PC-3 (cell line): ENCODE measurements around the gene MAP6. TPM values are rescaled to one million over a fixed set of nuclear protein-coding genes. Genes with fewer than 3 reads are reported as not detected.

Experiments used
- ATAC-seq: fragments of 200-7000 bp; cut with Tn5 transposase; 2 replicates; pipeline ENCODE4 v1.9.1; 2020; ENCODE audit warnings: mild to moderate bottlenecking, moderate library complexity
- BruUV-seq: library from RNA; stranded (reverse); fragments of 400-500 nt; replicated peaks from 2 replicates; lab custom pipeline; 2021; lab: Mats Ljungman, UMichigan
- CTCF ChIA-PET: fragments of 300-600 bp; sonication (Branson Sonifier 250); formaldehyde crosslinking; loops from one replicate; lab custom pipeline; 2022; ENCODE audit warnings: antibody characterized with exemption; lab: Charles Lee
- POLR2A ChIA-PET: fragments of 300-600 bp; sonication (Branson Sonifier 250); formaldehyde crosslinking; loops from one replicate; lab custom pipeline; 2022; ENCODE audit warnings: antibody characterized with exemption; ENCODE audit not compliant: unreplicated experiment; lab: Charles Lee
- DNase-seq: peaks from one replicate; pipeline ENCODE4 v3.0.0-alpha.2; 2015
- H2AFZ ChIP-seq: fragments of 300-600 bp; sonication (generic); 2 replicates; pipeline ENCODE4 v1.6.0; 2016; ENCODE audit warnings: antibody characterized with exemption, low read length
- H3F3A ChIP-seq: fragments of 300-600 bp; sonication (generic); one replicate; pipeline ENCODE4 v1.6.0; 2017; ENCODE audit warnings: antibody characterized with exemption, low read length, control low read depth, mild to moderate bottlenecking; ENCODE audit not compliant: unreplicated experiment
- H3K27ac ChIP-seq: fragments of 300-600 bp; sonication (generic); 2 replicates; pipeline ENCODE4 v1.5.1; 2016; ENCODE audit warnings: mild to moderate bottlenecking, low read length
- H3K27me3 ChIP-seq: fragments of 300-600 bp; sonication (generic); 2 replicates; pipeline ENCODE4 v1.6.1; 2016; ENCODE audit warnings: low read length, mixed read lengths
- H3K36me3 ChIP-seq: fragments of 300-600 bp; sonication (generic); 2 replicates; pipeline ENCODE4 v1.6.1; 2016; ENCODE audit warnings: low read depth, mixed run types, low read length, mixed read lengths
- H3K4me1 ChIP-seq: fragments of 300-600 bp; sonication (generic); 2 replicates; pipeline ENCODE4 v1.5.1; 2016; ENCODE audit warnings: low read length; ENCODE audit not compliant: insufficient read depth
- H3K4me2 ChIP-seq: fragments of 300-600 bp; sonication (generic); 2 replicates; pipeline ENCODE4 v1.6.0; 2016; ENCODE audit warnings: low read length
- H3K4me3 ChIP-seq: fragments of 300-600 bp; sonication (generic); 2 replicates; pipeline ENCODE4 v1.5.1; 2016; ENCODE audit warnings: mild to moderate bottlenecking, low read length, mixed read lengths
- H3K79me2 ChIP-seq: fragments of 300-600 bp; sonication (generic); 2 replicates; pipeline ENCODE4 v1.6.1; 2017; ENCODE audit warnings: low read length, mixed read lengths
- H3K9ac ChIP-seq: fragments of 300-600 bp; sonication (generic); 2 replicates; pipeline ENCODE4 v1.6.0; 2016; ENCODE audit warnings: mild to moderate bottlenecking, low read length
- H3K9me2 ChIP-seq: fragments of 300-600 bp; sonication (generic); replicated peaks from 2 replicates; pipeline ENCODE4 v1.6.1; 2016; ENCODE audit warnings: mixed run types, low read length, mixed read lengths
- H3K9me3 ChIP-seq: fragments of 300-600 bp; sonication (generic); 2 replicates; pipeline ENCODE4 v1.6.1; 2016; ENCODE audit warnings: low read length, mixed read lengths
- H4K20me1 ChIP-seq: fragments of 300-600 bp; sonication (generic); 2 replicates; pipeline ENCODE4 v1.6.1; 2016; ENCODE audit warnings: low read length, mixed read lengths
- CTCF ChIP-seq: fragments of 300-600 bp; sonication (generic); conservative IDR thresholded peaks from 2 replicates; pipeline ENCODE4 v1.5.1; 2017; ENCODE audit warnings: antibody characterized with exemption, low read depth, mild to moderate bottlenecking, low read length
- EZH2 ChIP-seq: fragments of 300-600 bp; sonication (generic); IDR thresholded peaks from one replicate; pipeline ENCODE4 v1.6.1; 2017; ENCODE audit warnings: antibody characterized with exemption, mild to moderate bottlenecking, low read length; ENCODE audit not compliant: unreplicated experiment
- EZH2phosphoT487 ChIP-seq: fragments of 300-600 bp; sonication (generic); IDR thresholded peaks from 2 replicates; pipeline ENCODE4 v1.6.1; 2018; ENCODE audit warnings: mild to moderate bottlenecking, antibody characterized with exemption, low read length, borderline replicate concordance
- intact Hi-C: fragments of 100-400 bp; cut with micrococcal nuclease; formaldehyde crosslinking; loops from 2 replicates; pipeline ENCODE4 v1.9.0; 2023
- total RNA-seq: library from RNA; depleted of rRNA; stranded (reverse); fragments of >200 nt; gene quantifications from 2 replicates; pipeline ENCODE4 v1.2.3, GENCODE V29; 2014

Gene MAP6
- total RNA-seq, 1 experiment from 2014 or later = 0.47 TPM

DNA sequence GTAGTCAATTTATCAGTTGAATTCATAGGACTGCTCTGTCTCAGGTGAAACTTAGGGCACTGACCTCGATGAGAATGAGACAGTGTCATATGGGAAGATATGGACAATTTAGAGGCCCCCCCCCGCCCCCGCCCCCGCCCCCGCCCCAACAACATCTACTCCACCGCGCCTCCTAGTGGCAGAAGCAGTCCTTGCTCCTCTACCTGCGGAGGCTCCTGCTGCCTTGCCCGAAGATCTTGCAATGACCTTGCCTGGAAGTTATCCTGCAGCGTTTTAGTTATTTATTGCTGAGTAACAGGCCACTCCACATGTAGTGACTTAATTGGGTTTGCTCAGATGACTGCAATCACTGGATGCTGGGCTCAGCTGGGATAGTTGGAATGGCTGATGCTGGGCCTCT, 91.6 kb downstream of the MAP6 start:
- ATAC-seq (peak; percentile 50), DNase-seq (peak; percentile 68)
- Histone ChIP-seq H3K27ac (no peak overlapping the region), H2AFZ (no peak overlapping the region), H3F3A (no peaks in the 10 kb centered on the region), H3K4me3 (no peak overlapping the region), H3K36me3 (peaks cover 3% of the 10 kb centered on the region; the same call in 1 of the 2 replicates), H3K27me3 (no peaks in the 10 kb centered on the region), H3K79me2 (no peaks in the 10 kb centered on the region), H3K9me3 (no peaks in the 10 kb centered on the region), H4K20me1 (no peaks in the 10 kb centered on the region), H3K9ac (no peak overlapping the region), H3K4me1 (peaks cover under 1% of the 10 kb centered on the region; the same call in 1 of the 2 replicates), H3K9me2 (no peaks in the 10 kb centered on the region), H3K4me2 (no peak overlapping the region)
- no peak for TF ChIP-seq EZH2
- TF ChIP-seq CTCF = peak; percentile 57
- ChIA-PET CTCF (no interaction called here), POLR2A (interaction anchor here (0.7 kb wide), 1 partner anchor 14 kb away, joined by 11 read pairs; no protein-coding TSS in a partner anchor)
- intact Hi-C loops = loop anchor here (1.0 kb wide), 1 partner anchor 30 kb away; no protein-coding TSS in a partner anchor
- no TSS peak for BruUV-seq

DNA sequence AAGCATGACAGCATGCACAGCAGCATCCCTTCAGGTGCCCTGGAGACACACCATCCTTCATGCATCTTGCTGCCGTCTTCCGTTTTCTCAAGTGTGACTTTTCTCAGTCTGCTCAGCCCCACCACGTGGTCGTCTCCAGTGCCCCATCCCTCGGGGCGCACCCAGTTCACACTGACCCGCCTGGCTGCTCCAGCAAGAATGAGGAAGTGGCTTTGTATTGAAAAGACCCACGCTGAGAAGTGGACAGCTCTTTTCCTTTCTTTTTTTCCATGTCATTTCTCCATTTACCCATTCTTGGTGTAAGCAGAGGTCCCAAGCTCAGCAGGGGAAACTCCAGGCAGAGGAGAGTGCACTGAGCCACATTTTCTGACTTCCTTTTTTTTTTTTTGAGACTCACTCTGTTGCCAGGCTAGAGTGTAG, 92.3 kb downstream of the MAP6 start:
- Histone ChIP-seq H3K36me3 (peaks cover 9% of the 10 kb centered on the region; the same call in 1 of the 2 replicates), H2AFZ (no peak overlapping the region), H3K27me3 (no peaks in the 10 kb centered on the region), H3K4me2 (no peak overlapping the region), H3K4me1 (no peaks in the 10 kb centered on the region), H4K20me1 (no peaks in the 10 kb centered on the region), H3K79me2 (no peaks in the 10 kb centered on the region), H3F3A (no peaks in the 10 kb centered on the region), H3K27ac (no peak overlapping the region), H3K9me3 (no peaks in the 10 kb centered on the region), H3K9ac (no peak overlapping the region), H3K4me3 (no peak overlapping the region), H3K9me2 (no peaks in the 10 kb centered on the region)
- CTCF ChIA-PET = no interaction called here
- BruUV-seq = no TSS peak
- DNase-seq = no peak
- POLR2A ChIA-PET = interaction anchor here (0.7 kb wide), 1 partner anchor 14 kb away, joined by 11 read pairs; no protein-coding TSS in a partner anchor
- ATAC-seq = no peak
- no peak for TF ChIP-seq CTCF
- TF ChIP-seq EZH2 = no peak
- TF ChIP-seq EZH2phosphoT487 = no peak
- intact Hi-C loops = no loop called here

DNA sequence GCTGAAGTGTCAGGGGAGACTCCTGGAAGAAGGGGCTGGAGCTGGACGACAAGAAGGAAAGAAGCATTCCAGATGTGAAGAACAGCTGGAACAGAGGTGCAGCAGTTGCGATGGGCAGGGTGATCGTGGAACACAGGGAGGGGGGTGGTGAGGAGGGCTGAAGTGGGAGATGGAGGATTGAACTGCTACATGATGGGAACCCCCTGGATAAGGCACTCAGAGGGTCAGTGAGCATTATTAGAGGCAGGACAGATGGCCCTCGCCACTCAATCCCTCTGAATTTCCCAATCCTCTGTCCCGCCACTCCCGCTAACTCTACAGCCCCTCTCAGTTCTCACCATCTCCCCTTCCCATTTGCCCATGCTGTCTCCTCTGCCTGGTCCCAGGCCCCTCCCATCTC, 92.8 kb downstream of the MAP6 start:
- Histone ChIP-seq H3K9ac (no peak overlapping the region), H3K9me3 (no peaks in the 10 kb centered on the region), H3K27ac (no peak overlapping the region), H3F3A (no peaks in the 10 kb centered on the region), H3K4me2 (no peak overlapping the region), H3K27me3 (no peaks in the 10 kb centered on the region), H3K79me2 (no peaks in the 10 kb centered on the region), H4K20me1 (no peaks in the 10 kb centered on the region), H3K4me3 (no peak overlapping the region), H3K9me2 (no peaks in the 10 kb centered on the region), H3K36me3 (peaks cover 13% of the 10 kb centered on the region; the same call in 1 of the 2 replicates), H2AFZ (no peak overlapping the region), H3K4me1 (no peaks in the 10 kb centered on the region)
- DNase-seq (no peak), ATAC-seq (no peak)
- ChIA-PET POLR2A (no interaction called here), CTCF (no interaction called here)
- no peak for TF ChIP-seq EZH2phosphoT487
- TF ChIP-seq CTCF = no peak
- intact Hi-C loops = no loop called here
- BruUV-seq = no TSS peak
